Activated CD8-positive, alpha-beta memory T cell treated with anti-CD3 and anti-CD28 coated beads, Interleukin-2, amount 50 U/mL, for 1 hour (primary cell): Measurements from ENCODE around the gene GIMAP8.
"Not testable (repeated sequence)": the region's sequence is repeated elsewhere in the genome, so short reads cannot be mapped to it uniquely, and the experiment has no call there.

Experiments
- DNase-seq: peaks from one replicate; pipeline ENCODE4 v3.0.0-alpha.2; 2020; ENCODE audit errors: extremely low read depth

The GIMAP8 gene

GRCh38 chr7:150435390-150436073 lies 14.9 kb upstream of the GIMAP8 start:
- DNase-seq: no peak

GRCh38 chr7:150439967-150440366 lies 10.5 kb upstream of the GIMAP8 start:
- no peak for DNase-seq

- DNase-seq: no peak
Observed at GRCh38 chr7:150441524-150441923, 8.9 kb upstream of the GIMAP8 start.

- no peak for DNase-seq
Observed at GRCh38 chr7:150442811-150443210, 7.6 kb upstream of the GIMAP8 start.

GRCh38 chr7:150443793-150444540 lies 6.5 kb upstream of the GIMAP8 start:
- DNase-seq: no peak

- DNase-seq: no peak
Observed at GRCh38 chr7:150444674-150445365, 5.6 kb upstream of the GIMAP8 start.

GRCh38 chr7:150446288-150446938 lies 4.0 kb upstream of the GIMAP8 start:
- no peak for DNase-seq

- no peak for DNase-seq
Observed at GRCh38 chr7:150447966-150448788, 2.3 kb upstream of the GIMAP8 start.

- DNase-seq: peak; percentile 78
Observed at GRCh38 chr7:150448789-150449147, 1.7 kb upstream of the GIMAP8 start.

GRCh38 chr7:150449206-150449952 lies 1.1 kb upstream of the GIMAP8 start:
- DNase-seq: no peak

GRCh38 chr7:150451097-150451793 lies 815 bp downstream of the GIMAP8 start:
- peak; percentile 46 for DNase-seq

- no peak for DNase-seq
Observed at GRCh38 chr7:150451833-150452461, 1.5 kb downstream of the GIMAP8 start.

- no peak for DNase-seq
Observed at GRCh38 chr7:150453181-150453580, 2.8 kb downstream of the GIMAP8 start.

GRCh38 chr7:150453892-150454291 lies 3.5 kb downstream of the GIMAP8 start:
- no peak for DNase-seq

GRCh38 chr7:150457064-150457463 lies 6.6 kb downstream of the GIMAP8 start:
- DNase-seq: not testable (repeated sequence)

- DNase-seq: no peak
Observed at GRCh38 chr7:150458235-150458634, 7.8 kb downstream of the GIMAP8 start.

- no peak for DNase-seq
Observed at GRCh38 chr7:150458756-150459155, 8.3 kb downstream of the GIMAP8 start.

- DNase-seq: no peak
Observed at GRCh38 chr7:150461520-150461919, 11.1 kb downstream of the GIMAP8 start.

- DNase-seq: no peak
Observed at GRCh38 chr7:150462413-150462812, 12.0 kb downstream of the GIMAP8 start.

- no peak for DNase-seq
Observed at GRCh38 chr7:150463461-150463860, 13.0 kb downstream of the GIMAP8 start.
